Fibroblast of lung (primary cell): ENCODE data around the gene UMPS. TPM values are rescaled to one million over a fixed set of nuclear protein-coding genes. Genes with fewer than 3 reads are reported as not detected.
"Not testable (repeated sequence)": the region's sequence is repeated elsewhere in the genome, so short reads cannot be mapped to it uniquely, and the experiment has no call there.

ENCODE experiments used
- DNase-seq, 2 donors: peaks; one replicate each; pipeline versions ENCODE4 v3.0.0 to v3.0.0-alpha.2; 2010; ENCODE audit warnings: low read depth in 2 of 2
- H2AFZ ChIP-seq: 2 replicates; pipeline ENCODE4 v1.5.1; 2012; ENCODE audit warnings: low read length, control low read depth, inconsistent platforms
- H3K27ac ChIP-seq: 2 replicates; pipeline ENCODE4 v1.5.1; 2011; ENCODE audit warnings: low read length, control low read depth; ENCODE audit not compliant: insufficient read depth
- H3K27me3 ChIP-seq: 2 replicates; pipeline ENCODE4 v1.5.1; 2011; ENCODE audit warnings: mild to moderate bottlenecking, low read length; ENCODE audit not compliant: control insufficient read depth, insufficient read depth
- H3K36me3 ChIP-seq: 2 replicates; pipeline ENCODE4 v1.5.1; 2011; ENCODE audit warnings: low read length; ENCODE audit not compliant: control insufficient read depth, insufficient read depth
- H3K4me1 ChIP-seq: 2 replicates; pipeline ENCODE4 v1.5.1; 2011; ENCODE audit warnings: low read length; ENCODE audit not compliant: control insufficient read depth, insufficient read depth; ENCODE audit errors: extremely low read depth
- H3K4me2 ChIP-seq: 2 replicates; pipeline ENCODE4 v1.5.1; 2011; ENCODE audit warnings: low read length, control low read depth; ENCODE audit not compliant: insufficient read depth; ENCODE audit errors: extremely low read depth
- H3K4me3 ChIP-seq, 4 experiments: fragments of 200-600 bp in 1 of 4; sonication (generic) in 1 of 4; replicated peaks in 1 of 4; 2 replicates each; pipeline ENCODE4 v1.5.1; 2011 to 2016; ENCODE audit warnings: low read length in 4 of 4, low read depth in 3 of 4, mild to moderate bottlenecking in 3 of 4, control low read depth in 2 of 4, inconsistent platforms in 1 of 4, mixed read lengths in 1 of 4; ENCODE audit not compliant: insufficient read depth in 1 of 4; ENCODE audit errors: control extremely low read depth in 1 of 4
- H3K79me2 ChIP-seq: 2 replicates; pipeline ENCODE4 v1.5.1; 2012; ENCODE audit warnings: mild to moderate bottlenecking, low read length, inconsistent platforms; ENCODE audit not compliant: control insufficient read depth, insufficient read depth
- H3K9ac ChIP-seq: 2 replicates; pipeline ENCODE4 v1.5.1; 2011; ENCODE audit warnings: mild to moderate bottlenecking, low read length, control low read depth; ENCODE audit not compliant: insufficient read depth
- H3K9me3 ChIP-seq: 2 replicates; pipeline ENCODE4 v1.5.1; 2012; ENCODE audit warnings: low read depth, low read length; ENCODE audit not compliant: control insufficient read depth, insufficient read depth
- H4K20me1 ChIP-seq: 2 replicates; pipeline ENCODE4 v1.5.1; 2011; ENCODE audit warnings: low read length; ENCODE audit not compliant: control insufficient read depth, insufficient read depth; ENCODE audit errors: extremely low read depth
- EZH2 ChIP-seq: IDR thresholded peaks from 2 replicates; pipeline ENCODE4 v1.5.1; 2012; ENCODE audit warnings: low read length, control low read depth, mild to moderate bottlenecking; ENCODE audit errors: missing control alignments
- polyA plus RNA-seq, 2 donors: library from polyadenylated mRNA; depleted of rRNA in 1 of 2; stranded (reverse) in 1 of 2; unstranded in 1 of 2; fragments of >200 nt; gene quantifications; 2 replicates each; pipeline ENCODE4 v1.2.1, GENCODE V29; 2011 to 2012; ENCODE audit warnings: missing spikeins in 1 of 2
- total RNA-seq: library from RNA; depleted of rRNA; stranded (reverse); fragments of >200 nt; gene quantifications from 2 replicates; pipeline ENCODE4 v1.2.1, GENCODE V29; 2014
- TF ChIP-seq, protein P1 (sequence below), 2 donors: IDR thresholded peaks in 1 of 2; conservative IDR thresholded peaks in 1 of 2; 1 replicate in 1 of 2; 2 replicates in 1 of 2; pipeline ENCODE4 v1.5.1; 2011 to 2012; ENCODE audit warnings: low read length in 2 of 2, control low read depth in 1 of 2, inconsistent platforms in 1 of 2, low read depth in 1 of 2, mild to moderate bottlenecking in 1 of 2

UMPS gene
- total and polyA plus RNA-seq, 2 donors (not counting 1 experiment from before 2014, with no cell fraction given) = 21.6 to 25.0 TPM

- TF ChIP-seq, protein P1, sequence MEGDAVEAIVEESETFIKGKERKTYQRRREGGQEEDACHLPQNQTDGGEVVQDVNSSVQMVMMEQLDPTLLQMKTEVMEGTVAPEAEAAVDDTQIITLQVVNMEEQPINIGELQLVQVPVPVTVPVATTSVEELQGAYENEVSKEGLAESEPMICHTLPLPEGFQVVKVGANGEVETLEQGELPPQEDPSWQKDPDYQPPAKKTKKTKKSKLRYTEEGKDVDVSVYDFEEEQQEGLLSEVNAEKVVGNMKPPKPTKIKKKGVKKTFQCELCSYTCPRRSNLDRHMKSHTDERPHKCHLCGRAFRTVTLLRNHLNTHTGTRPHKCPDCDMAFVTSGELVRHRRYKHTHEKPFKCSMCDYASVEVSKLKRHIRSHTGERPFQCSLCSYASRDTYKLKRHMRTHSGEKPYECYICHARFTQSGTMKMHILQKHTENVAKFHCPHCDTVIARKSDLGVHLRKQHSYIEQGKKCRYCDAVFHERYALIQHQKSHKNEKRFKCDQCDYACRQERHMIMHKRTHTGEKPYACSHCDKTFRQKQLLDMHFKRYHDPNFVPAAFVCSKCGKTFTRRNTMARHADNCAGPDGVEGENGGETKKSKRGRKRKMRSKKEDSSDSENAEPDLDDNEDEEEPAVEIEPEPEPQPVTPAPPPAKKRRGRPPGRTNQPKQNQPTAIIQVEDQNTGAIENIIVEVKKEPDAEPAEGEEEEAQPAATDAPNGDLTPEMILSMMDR (conservative IDR thresholded peaks at IDR 0.05 in 1 of 2, IDR thresholded peaks at IDR 0.05 in 1 of 2; ENCODE audit: low read depth in 1 of 2, low read length in 2 of 2) = no peak
- no peak for TF ChIP-seq EZH2
- no peaks in the 10 kb centered on the region for H3K79me2 ChIP-seq
- peaks cover 21% of the 10 kb centered on the region for H3K4me1 ChIP-seq
- no peaks in the 10 kb centered on the region for H4K20me1 ChIP-seq
- H3K9me3 ChIP-seq = no peaks in the 10 kb centered on the region
- H3K9ac ChIP-seq = no peak overlapping the region
- no peak overlapping the region for H3K27ac ChIP-seq
- H3K4me2 ChIP-seq = no peak overlapping the region
- DNase-seq = peak; percentile 39 to 76
- no peaks in the 10 kb centered on the region for H3K27me3 ChIP-seq
- no peaks in the 10 kb centered on the region for H3K36me3 ChIP-seq
- no peak overlapping the region for H3K4me3 ChIP-seq
- H2AFZ ChIP-seq = no peak overlapping the region
These were observed 57.4 kb downstream of the UMPS start for GRCh38 chr3:124787476-124788195.

DNA sequence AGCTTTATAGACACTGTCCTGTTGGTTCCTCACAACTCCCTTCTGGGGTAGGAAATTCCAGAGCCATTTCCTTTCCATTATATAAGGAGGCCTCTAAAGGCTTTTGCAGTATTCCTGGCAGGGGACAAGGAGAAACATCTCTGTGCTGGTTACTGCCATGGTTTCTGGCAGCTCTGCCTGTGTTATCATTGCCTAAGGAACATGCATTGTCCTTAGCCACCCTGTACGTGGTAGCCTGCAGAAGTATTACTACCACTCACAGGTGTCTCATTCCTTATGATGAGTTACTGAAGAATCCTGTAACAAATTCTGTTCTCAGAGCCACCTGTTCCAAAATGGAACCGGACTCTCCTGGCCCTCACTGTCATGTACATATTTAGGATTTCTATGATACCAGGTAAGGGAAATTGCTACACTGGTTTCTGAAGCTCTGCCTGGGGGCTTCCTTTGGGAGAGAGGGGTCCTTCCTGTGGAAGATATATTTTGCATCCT lies 58.0 kb downstream of the UMPS start:
- H4K20me1 ChIP-seq = no peaks in the 10 kb centered on the region
- no peaks in the 10 kb centered on the region for H3K36me3 ChIP-seq
- H3K4me3 ChIP-seq = no peak overlapping the region
- no peaks in the 10 kb centered on the region for H3K9me3 ChIP-seq
- no peak overlapping the region for H3K9ac ChIP-seq
- no peak for DNase-seq
- no peaks in the 10 kb centered on the region for H3K79me2 ChIP-seq
- H3K4me2 ChIP-seq = no peak overlapping the region
- H3K4me1 ChIP-seq = peaks cover 26% of the 10 kb centered on the region
- H2AFZ ChIP-seq = no peak overlapping the region
- H3K27ac ChIP-seq = no peak overlapping the region
- no peaks in the 10 kb centered on the region for H3K27me3 ChIP-seq
- TF ChIP-seq, protein P1 (conservative IDR thresholded peaks at IDR 0.05 in 1 of 2, IDR thresholded peaks at IDR 0.05 in 1 of 2; ENCODE audit: low read depth in 1 of 2, low read length in 2 of 2) = no peak
- TF ChIP-seq EZH2 = no peak

DNA sequence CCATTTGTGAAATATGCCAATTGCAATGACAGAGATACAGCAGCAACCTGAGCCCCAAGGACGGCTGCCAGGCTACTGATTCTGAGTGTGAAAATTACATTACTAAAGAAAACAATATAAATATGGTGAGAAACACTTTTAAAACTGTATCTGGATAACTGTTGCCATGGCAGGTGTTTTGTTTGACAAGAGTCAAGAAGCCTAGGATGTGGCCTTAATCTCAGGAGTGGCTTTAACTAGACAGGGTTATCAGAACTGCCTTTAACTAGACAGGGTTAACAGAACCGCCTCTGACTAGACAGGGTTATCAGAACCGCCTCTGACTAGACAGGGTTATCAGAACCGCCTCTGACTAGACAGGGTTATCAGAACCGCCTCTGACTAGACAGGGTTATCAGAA lies 58.9 kb downstream of the UMPS start:
- not testable (repeated sequence) for H4K20me1 ChIP-seq, H3K79me2 ChIP-seq, H3K9ac ChIP-seq, H3K36me3 ChIP-seq, H3K4me2 ChIP-seq, H3K4me3 ChIP-seq, DNase-seq, H3K9me3 ChIP-seq, H2AFZ ChIP-seq, H3K27ac ChIP-seq, H3K27me3 ChIP-seq
- H3K4me1 ChIP-seq = peaks cover 28% of the 10 kb centered on the region
